ENCODE data around the gene SBNO1. TPM values are rescaled to one million over a fixed set of nuclear protein-coding genes. Genes with fewer than 3 reads are reported as not detected.
"Not testable (repeated sequence)": the region's sequence is repeated elsewhere in the genome, so short reads cannot be mapped to it uniquely, and the experiment has no call there.

The SBNO1 gene
- polyA plus RNA-seq, 12 donors = 13.8 to 24.9 (median 19.9) TPM; not detected in 1

DNA sequence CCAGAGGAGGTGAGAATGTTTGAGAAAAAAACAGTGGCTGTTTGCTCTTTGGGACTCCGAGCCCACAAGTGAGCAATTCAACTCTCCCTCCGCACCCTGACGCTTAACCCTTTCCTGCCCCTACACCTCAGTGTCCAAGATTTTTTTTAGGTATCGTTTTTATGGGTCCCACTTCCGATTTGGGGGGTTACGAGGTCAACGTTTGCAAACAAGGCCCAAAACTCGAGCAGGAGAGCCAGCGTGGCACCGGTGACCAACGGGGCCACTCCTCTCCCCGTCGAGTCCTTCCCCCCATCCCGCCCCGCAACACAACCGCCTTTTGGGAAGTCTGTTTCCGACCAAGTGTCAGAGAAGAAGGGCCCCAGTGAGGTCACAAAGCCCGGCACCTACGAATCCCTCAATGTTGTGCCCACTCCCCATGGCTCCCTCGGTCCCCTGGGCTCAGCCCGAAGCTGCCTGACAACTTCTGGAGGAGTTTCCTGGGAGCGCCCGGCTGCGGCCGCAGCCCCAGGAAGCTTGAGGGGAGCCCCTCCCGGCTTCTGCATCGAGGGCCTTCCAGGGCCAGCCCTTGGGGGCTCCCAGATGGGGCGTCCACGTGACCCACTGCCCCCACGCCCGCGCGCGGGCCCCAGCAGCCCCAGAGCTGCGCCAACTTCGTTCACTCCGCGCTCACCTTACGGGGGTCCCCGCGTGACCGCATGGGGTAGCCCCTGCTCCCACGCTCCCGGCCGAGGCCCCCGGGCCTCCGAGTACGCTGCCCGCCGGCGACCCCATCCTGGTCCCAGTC lies 94.2 kb downstream of the SBNO1 start:
- peak; percentile 55 for DNase-seq

- DNase-seq = peak; percentile 25
Measured at GRCh38 chr12:123269896-123270213, 94.8 kb downstream of the SBNO1 start.

DNA sequence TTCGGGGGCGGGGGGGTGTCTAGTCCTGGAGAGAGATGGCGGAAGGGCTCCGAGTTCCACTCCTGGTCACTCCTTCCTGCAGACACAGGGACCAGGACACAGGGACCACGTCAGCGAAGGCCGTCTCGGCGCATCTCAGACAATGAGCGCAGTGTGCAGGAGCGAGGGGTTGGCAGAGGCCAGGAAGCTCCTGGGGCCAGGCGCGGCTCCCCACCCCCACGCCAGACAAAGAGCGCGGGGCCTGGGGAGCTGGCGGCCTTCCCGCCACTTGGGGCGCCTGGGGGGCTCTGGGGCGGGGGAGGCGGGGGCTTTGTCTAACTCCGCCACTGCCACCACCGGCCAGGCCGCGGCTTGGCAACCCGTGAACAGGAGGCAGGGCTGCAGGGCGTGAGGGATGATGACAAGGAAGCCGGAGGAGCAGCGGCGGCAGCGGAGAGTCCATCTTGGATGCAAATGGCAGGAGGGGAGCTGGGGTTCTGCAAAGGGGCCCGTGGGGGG lies 95.2 kb downstream of the SBNO1 start:
- peak; percentile 77 for DNase-seq

DNA sequence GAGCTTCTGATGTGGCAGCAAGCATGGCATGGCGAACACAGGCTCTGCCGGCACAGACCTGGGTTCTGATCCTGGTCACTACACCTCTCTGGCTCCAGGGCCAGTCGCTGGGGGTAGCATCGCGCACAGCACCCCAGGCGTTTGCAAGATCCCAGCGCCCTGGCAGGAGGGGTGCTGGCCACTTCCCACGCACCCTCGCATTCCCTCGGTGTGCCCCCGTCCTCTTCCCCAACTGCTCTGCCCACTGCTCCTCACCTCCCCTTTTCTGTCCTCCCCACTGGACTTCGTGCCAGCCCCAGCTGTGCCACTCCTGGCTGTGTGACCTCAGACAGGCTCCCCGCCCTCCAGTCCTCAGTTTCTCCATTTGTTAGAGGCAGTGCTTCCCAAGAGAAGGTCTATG lies 95.8 kb downstream of the SBNO1 start:
- DNase-seq = no peak

DNA sequence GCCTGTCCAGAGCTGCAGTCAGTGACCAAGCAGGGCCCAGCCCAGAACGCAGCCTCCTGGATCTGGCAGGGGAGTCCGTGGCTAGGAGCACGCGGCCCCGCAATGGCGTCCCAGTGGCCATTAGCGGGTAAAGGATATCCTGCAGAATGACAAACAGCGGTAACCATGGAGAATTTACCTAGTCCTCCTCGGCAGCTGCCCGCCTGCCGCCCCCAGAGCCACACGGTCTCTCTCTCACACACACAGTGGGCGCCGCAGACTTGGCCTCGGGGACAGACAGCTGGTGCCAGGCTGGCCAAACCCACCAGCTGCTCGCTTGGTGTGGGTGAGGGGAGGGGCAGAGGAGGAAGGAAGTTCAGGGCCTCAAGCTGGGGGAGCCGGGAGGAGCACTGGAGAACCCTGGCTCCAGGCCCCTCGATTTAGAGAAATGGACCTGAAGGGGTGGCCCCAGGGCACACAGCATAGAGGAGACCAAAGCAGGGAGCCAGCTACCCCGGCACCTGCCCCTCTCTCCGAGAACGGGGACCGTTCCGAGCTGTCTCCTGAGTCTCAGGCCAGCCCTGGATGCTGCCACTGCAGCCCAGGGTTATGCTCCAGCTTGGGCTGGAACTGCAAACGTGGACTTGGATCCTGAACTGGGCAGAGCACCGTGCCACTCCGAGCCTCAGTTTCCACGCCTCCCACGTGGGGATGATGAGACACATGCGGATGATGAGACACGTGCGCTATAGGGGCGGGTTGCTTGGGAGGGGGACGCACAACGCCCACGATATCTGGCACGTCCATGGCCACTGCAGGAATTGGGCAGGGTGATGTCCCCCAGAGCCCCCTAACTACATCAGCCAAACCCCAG lies 96.4 kb downstream of the SBNO1 start:
- peak; percentile 61 for DNase-seq

GRCh38 chr12:123267335-123267920 lies 97.2 kb downstream of the SBNO1 start:
- DNase-seq = no peak

DNA sequence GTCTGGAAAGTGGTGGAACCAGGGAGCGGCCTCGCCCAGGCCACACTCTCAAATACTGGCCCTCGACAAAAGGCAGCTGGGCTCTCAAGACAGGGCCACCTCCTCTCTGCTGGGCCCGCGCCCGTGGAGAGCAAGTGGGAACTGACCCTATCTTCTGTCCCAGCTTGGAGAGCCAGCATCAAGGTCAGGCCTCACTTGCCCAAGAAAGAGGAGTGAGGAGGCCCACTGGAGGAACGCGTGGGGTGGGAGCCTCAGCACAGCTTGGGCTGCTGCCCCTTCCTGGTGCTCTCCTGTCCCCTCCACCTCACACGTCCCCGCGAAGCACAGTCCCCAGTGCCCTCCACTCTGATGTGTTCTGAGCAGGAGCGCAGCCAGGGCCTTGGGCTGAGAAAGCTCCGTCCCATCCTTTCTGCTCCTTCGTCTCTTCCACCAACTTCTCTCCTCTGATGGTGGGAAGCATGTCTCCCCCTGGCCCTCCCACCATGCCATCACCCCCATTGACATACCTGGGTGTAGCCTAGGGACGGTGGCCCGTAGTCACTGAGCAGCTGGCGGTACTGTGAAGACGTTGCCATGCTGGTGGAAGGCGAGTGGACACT lies 97.9 kb downstream of the SBNO1 start:
- DNase-seq = no peak

- DNase-seq = no peak
Measured at GRCh38 chr12:123265851-123266678, 98.6 kb downstream of the SBNO1 start.

DNA sequence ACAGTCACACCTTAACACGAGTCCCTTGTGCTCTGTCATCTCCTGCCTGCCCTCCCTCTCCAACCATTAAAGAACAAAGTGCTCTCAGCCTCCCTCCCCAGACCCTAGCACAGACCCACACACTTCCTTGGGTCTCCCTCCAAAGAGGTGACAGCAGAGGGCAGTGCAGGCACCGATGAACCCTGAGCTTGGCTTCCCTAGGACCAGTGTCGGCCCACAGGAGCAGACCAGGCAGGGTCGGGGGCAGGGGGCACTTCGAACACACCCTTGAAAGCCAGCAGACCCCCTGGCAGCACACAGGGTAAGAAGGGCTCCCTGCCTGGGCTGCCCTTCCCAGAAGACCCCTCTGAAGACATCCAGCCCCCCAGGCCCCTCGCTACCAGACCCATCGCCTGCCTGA lies 100.0 kb downstream of the SBNO1 start:
- no peak for DNase-seq

GRCh38 chr12:123263196-123263817 lies 101.3 kb downstream of the SBNO1 start:
- DNase-seq = no peak

GRCh38 chr12:123261196-123261595 lies 103.5 kb downstream of the SBNO1 start:
- DNase-seq = no peak

DNA sequence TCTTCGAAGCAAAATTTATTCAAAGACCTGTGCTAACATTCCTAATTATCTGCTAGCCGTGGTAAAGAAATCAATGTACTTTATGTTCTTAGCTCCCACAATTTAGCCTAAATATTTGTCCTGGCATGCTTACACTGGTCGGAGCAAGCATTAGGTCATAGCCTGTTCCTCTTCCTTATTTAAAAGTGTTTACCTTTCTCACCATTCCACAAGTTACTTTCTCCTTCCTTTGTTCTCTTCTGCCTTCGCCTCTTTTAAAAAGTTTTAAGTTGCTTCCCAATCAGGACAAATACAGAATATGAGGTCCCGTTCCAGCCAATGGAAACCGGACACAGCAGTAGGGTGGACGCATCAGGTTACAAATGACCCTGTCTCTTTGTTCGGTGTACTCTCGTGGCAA lies 104.6 kb downstream of the SBNO1 start:
- DNase-seq = no peak

DNA sequence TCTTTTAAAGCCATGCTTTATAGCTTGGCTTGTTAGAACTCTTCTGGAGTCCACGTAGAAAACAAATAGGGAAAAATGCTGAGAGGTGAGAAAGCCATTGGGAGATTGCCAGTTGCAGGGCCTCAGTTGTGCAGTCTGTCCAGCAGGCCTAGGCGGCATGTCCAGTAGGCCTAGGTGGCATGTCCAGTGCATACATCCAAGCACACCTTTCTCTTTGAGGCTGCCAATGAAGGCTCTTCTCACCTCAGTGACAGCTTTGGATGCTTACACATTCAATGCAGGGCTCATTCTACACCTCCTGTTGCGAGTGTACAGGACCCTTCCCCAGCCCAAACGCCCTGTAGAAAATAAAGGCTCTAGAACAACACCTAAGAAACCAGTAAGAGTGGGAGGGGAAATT lies 106.1 kb downstream of the SBNO1 start:
- no peak for DNase-seq

DNA sequence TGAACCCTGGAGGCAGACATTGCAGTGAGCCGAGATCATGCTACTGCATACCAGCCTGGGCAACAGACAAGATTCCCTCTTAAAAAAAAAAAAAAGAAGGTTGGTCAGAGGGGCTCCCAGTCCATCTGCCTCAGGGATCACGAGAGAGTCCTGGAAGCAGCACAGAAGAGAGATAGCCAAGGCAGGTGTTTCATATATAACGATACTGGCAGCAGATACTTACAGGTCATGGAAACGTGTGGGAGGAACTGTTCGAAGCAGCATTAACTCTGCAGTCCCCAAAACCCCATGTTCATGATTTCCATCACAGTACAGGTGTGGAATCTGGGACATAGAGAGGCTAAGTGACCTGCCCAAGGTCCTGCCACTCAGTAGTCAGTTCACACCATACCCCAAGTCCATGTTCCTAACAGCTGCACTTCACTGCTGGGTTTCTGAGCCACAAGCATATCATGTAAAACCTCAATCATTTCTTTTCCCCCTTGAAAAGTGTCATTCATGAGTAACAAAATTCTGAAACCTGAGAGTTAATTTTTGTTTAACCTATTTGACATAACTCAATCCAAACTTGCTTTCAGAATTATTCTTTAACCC lies 109.7 kb downstream of the SBNO1 start:
- DNase-seq = no peak

GRCh38 chr12:123253641-123254459 lies 110.8 kb downstream of the SBNO1 start:
- no peak for DNase-seq

GRCh38 chr12:123252365-123252764 lies 112.3 kb downstream of the SBNO1 start:
- DNase-seq = not testable (repeated sequence)

DNA sequence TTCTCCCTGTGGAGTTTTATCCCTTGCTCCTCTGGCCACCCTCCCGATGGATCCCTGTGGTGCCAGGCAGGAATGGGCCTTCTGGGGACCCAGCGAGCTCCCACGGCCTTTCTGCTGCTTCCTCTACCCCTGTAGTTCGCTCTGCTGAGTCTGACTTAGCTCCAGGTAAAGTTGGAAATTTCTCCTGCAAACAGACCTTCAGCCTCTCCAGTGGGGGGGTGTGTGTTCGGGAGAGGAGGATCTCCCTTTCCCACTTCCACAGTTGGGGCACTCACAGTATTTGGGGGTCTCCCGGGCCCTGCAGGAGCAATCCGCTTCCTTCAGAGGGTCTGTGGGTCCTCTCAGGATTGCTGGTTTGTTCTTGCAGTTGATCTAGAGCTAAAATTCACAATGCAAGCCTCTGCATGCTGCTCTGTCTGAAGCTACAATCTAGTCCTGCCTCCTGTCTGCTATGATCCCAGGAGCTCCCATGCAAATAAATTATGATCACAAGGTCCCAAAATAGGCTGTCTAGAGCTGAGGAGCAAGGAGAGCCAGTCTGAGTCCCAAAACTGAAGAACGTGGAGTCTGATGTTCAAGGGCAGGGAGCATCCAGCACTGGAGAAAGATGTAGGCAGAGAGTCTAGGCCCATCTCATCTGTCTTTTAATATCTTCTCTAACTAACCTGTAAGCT lies 113.1 kb downstream of the SBNO1 start:
- no peak for DNase-seq

GRCh38 chr12:123250471-123251383 lies 113.9 kb downstream of the SBNO1 start:
- no peak for DNase-seq

Data from muscle of arm (tissue), 12 donors.